PC-3 (cell line): ENCODE measurements around the gene DLST. TPM values are rescaled to one million over a fixed set of nuclear protein-coding genes. Genes with fewer than 3 reads are reported as not detected.

ENCODE experiments used
- ATAC-seq: fragments of 200-7000 bp; cut with Tn5 transposase; 2 replicates; pipeline ENCODE4 v1.9.1; 2020; ENCODE audit warnings: mild to moderate bottlenecking, moderate library complexity
- BruUV-seq: library from RNA; stranded (reverse); fragments of 400-500 nt; replicated peaks from 2 replicates; lab custom pipeline; 2021; lab: Mats Ljungman, UMichigan
- CTCF ChIA-PET: fragments of 300-600 bp; sonication (Branson Sonifier 250); formaldehyde crosslinking; loops from one replicate; lab custom pipeline; 2022; ENCODE audit warnings: antibody characterized with exemption; lab: Charles Lee
- POLR2A ChIA-PET: fragments of 300-600 bp; sonication (Branson Sonifier 250); formaldehyde crosslinking; loops from one replicate; lab custom pipeline; 2022; ENCODE audit warnings: antibody characterized with exemption; ENCODE audit not compliant: unreplicated experiment; lab: Charles Lee
- DNase-seq: peaks from one replicate; pipeline ENCODE4 v3.0.0-alpha.2; 2015
- H2AFZ ChIP-seq: fragments of 300-600 bp; sonication (generic); 2 replicates; pipeline ENCODE4 v1.6.0; 2016; ENCODE audit warnings: antibody characterized with exemption, low read length
- H3F3A ChIP-seq: fragments of 300-600 bp; sonication (generic); one replicate; pipeline ENCODE4 v1.6.0; 2017; ENCODE audit warnings: antibody characterized with exemption, low read length, control low read depth, mild to moderate bottlenecking; ENCODE audit not compliant: unreplicated experiment
- H3K27ac ChIP-seq: fragments of 300-600 bp; sonication (generic); 2 replicates; pipeline ENCODE4 v1.5.1; 2016; ENCODE audit warnings: mild to moderate bottlenecking, low read length
- H3K27me3 ChIP-seq: fragments of 300-600 bp; sonication (generic); 2 replicates; pipeline ENCODE4 v1.6.1; 2016; ENCODE audit warnings: low read length, mixed read lengths
- H3K36me3 ChIP-seq: fragments of 300-600 bp; sonication (generic); 2 replicates; pipeline ENCODE4 v1.6.1; 2016; ENCODE audit warnings: low read depth, mixed run types, low read length, mixed read lengths
- H3K4me1 ChIP-seq: fragments of 300-600 bp; sonication (generic); 2 replicates; pipeline ENCODE4 v1.5.1; 2016; ENCODE audit warnings: low read length; ENCODE audit not compliant: insufficient read depth
- H3K4me2 ChIP-seq: fragments of 300-600 bp; sonication (generic); 2 replicates; pipeline ENCODE4 v1.6.0; 2016; ENCODE audit warnings: low read length
- H3K4me3 ChIP-seq: fragments of 300-600 bp; sonication (generic); 2 replicates; pipeline ENCODE4 v1.5.1; 2016; ENCODE audit warnings: mild to moderate bottlenecking, low read length, mixed read lengths
- H3K79me2 ChIP-seq: fragments of 300-600 bp; sonication (generic); 2 replicates; pipeline ENCODE4 v1.6.1; 2017; ENCODE audit warnings: low read length, mixed read lengths
- H3K9ac ChIP-seq: fragments of 300-600 bp; sonication (generic); 2 replicates; pipeline ENCODE4 v1.6.0; 2016; ENCODE audit warnings: mild to moderate bottlenecking, low read length
- H3K9me2 ChIP-seq: fragments of 300-600 bp; sonication (generic); replicated peaks from 2 replicates; pipeline ENCODE4 v1.6.1; 2016; ENCODE audit warnings: mixed run types, low read length, mixed read lengths
- H3K9me3 ChIP-seq: fragments of 300-600 bp; sonication (generic); 2 replicates; pipeline ENCODE4 v1.6.1; 2016; ENCODE audit warnings: low read length, mixed read lengths
- H4K20me1 ChIP-seq: fragments of 300-600 bp; sonication (generic); 2 replicates; pipeline ENCODE4 v1.6.1; 2016; ENCODE audit warnings: low read length, mixed read lengths
- CTCF ChIP-seq: fragments of 300-600 bp; sonication (generic); conservative IDR thresholded peaks from 2 replicates; pipeline ENCODE4 v1.5.1; 2017; ENCODE audit warnings: antibody characterized with exemption, low read depth, mild to moderate bottlenecking, low read length
- EZH2 ChIP-seq: fragments of 300-600 bp; sonication (generic); IDR thresholded peaks from one replicate; pipeline ENCODE4 v1.6.1; 2017; ENCODE audit warnings: antibody characterized with exemption, mild to moderate bottlenecking, low read length; ENCODE audit not compliant: unreplicated experiment
- EZH2phosphoT487 ChIP-seq: fragments of 300-600 bp; sonication (generic); IDR thresholded peaks from 2 replicates; pipeline ENCODE4 v1.6.1; 2018; ENCODE audit warnings: mild to moderate bottlenecking, antibody characterized with exemption, low read length, borderline replicate concordance
- intact Hi-C: fragments of 100-400 bp; cut with micrococcal nuclease; formaldehyde crosslinking; loops from 2 replicates; pipeline ENCODE4 v1.9.0; 2023
- total RNA-seq: library from RNA; depleted of rRNA; stranded (reverse); fragments of >200 nt; gene quantifications from 2 replicates; pipeline ENCODE4 v1.2.3, GENCODE V29; 2014

Gene DLST
- total RNA-seq, 1 experiment from 2014 or later, result 56.9 TPM

- Histone ChIP-seq H3K9ac (no peak overlapping the region), H3K4me2 (no peak overlapping the region), H4K20me1 (0 out of 2 replicates have a peak, but pooled peaks cover 3% of the 10 kb centered on the region), H2AFZ (no peak overlapping the region), H3K4me1 (no peaks in the 10 kb centered on the region), H3K4me3 (no peak overlapping the region), H3K9me2 (no peaks in the 10 kb centered on the region), H3F3A (no peaks in the 10 kb centered on the region), H3K36me3 (peaks cover 76% of the 10 kb centered on the region), H3K27me3 (no peaks in the 10 kb centered on the region), H3K27ac (no peak overlapping the region), H3K9me3 (no peaks in the 10 kb centered on the region), H3K79me2 (peaks cover 12% of the 10 kb centered on the region)
- POLR2A ChIA-PET, result no interaction called here
- ATAC-seq, result no peak
- no TSS peak for BruUV-seq
- no peak for DNase-seq
- TF ChIP-seq EZH2phosphoT487 (no peak), EZH2 (no peak), CTCF (no peak)
- intact Hi-C loops, result no loop called here
- CTCF ChIA-PET, result no interaction called here
Observed at GRCh38 chr14:74892745-74893144, 11.0 kb downstream of the DLST start.

GRCh38 chr14:74893614-74894091, 11.9 kb downstream of the DLST start:
- no peaks in the 10 kb centered on the region for H3K9me3 ChIP-seq
- no peaks in the 10 kb centered on the region for H4K20me1 ChIP-seq
- intact Hi-C loops, result no loop called here
- H2AFZ ChIP-seq, result no peak overlapping the region
- TF ChIP-seq EZH2 (no peak), EZH2phosphoT487 (no peak), CTCF (no peak)
- H3K27me3 ChIP-seq, result no peaks in the 10 kb centered on the region
- H3F3A ChIP-seq, result no peaks in the 10 kb centered on the region
- no peak overlapping the region for H3K27ac ChIP-seq
- BruUV-seq, result no TSS peak
- H3K4me3 ChIP-seq, result no peak overlapping the region
- ATAC-seq (no peak), DNase-seq (no peak)
- peaks cover 84% of the 10 kb centered on the region for H3K36me3 ChIP-seq
- H3K9ac ChIP-seq, result no peak overlapping the region
- no peak overlapping the region for H3K4me2 ChIP-seq
- H3K9me2 ChIP-seq, result no peaks in the 10 kb centered on the region
- H3K79me2 ChIP-seq, result peaks cover 3% of the 10 kb centered on the region
- POLR2A ChIA-PET, result no interaction called here
- CTCF ChIA-PET, result no interaction called here
- no peaks in the 10 kb centered on the region for H3K4me1 ChIP-seq

GRCh38 chr14:74896400-74896799, 14.7 kb downstream of the DLST start:
- Histone ChIP-seq H2AFZ (no peak overlapping the region), H3K4me1 (no peaks in the 10 kb centered on the region), H3K4me3 (no peak overlapping the region), H3K4me2 (no peak overlapping the region), H3K9me2 (no peaks in the 10 kb centered on the region), H3K27ac (no peak overlapping the region), H3K36me3 (peaks cover 90% of the 10 kb centered on the region), H3F3A (no peaks in the 10 kb centered on the region), H3K27me3 (no peaks in the 10 kb centered on the region), H3K79me2 (no peaks in the 10 kb centered on the region), H3K9ac (no peak overlapping the region), H3K9me3 (no peaks in the 10 kb centered on the region), H4K20me1 (no peaks in the 10 kb centered on the region)
- POLR2A ChIA-PET, result no interaction called here
- intact Hi-C loops, result no loop called here
- DNase-seq, result no peak
- ATAC-seq, result no peak
- CTCF ChIA-PET, result interaction anchor here (1.1 kb wide), 1 partner anchor 36 kb away, joined by 4 read pairs; no protein-coding TSS in a partner anchor
- TF ChIP-seq EZH2 (no peak), CTCF (no peak), EZH2phosphoT487 (no peak)
- BruUV-seq, result no TSS peak
